ENCODE measurements around the gene PSG2.

GRCh38 chr19:43105496-43105895, 23.0 kb upstream of the PSG2 start:
- TF ChIP-seq CTCF (IDR thresholded peaks at IDR 0.05; ENCODE audit: low read depth, low read length, poor library complexity, severe bottlenecking) (no peak), EZH2phosphoT487 (IDR thresholded peaks at IDR 0.05; ENCODE audit: borderline replicate concordance, low read length) (no peak)
